ENCODE data around the gene GRIA3. TPM values are rescaled to one million over a fixed set of nuclear protein-coding genes. Genes with fewer than 3 reads are reported as not detected.
"Not testable (repeated sequence)": the region's sequence is repeated elsewhere in the genome, so short reads cannot be mapped to it uniquely, and the experiment has no call there.

GRIA3 gene
- total RNA-seq, 4 donors from 2014 or later, result 7.4 to 13.8 (median 12.4) TPM; not detected in 1

- intact Hi-C loops (cut with DNase I; ENCODE audit: low total_unique reads), result no loop called here
Observed at GRCh38 chrX:123493857-123494256, 309.8 kb downstream of the GRIA3 start.

GRCh38 chrX:123499787-123500186, 315.7 kb downstream of the GRIA3 start:
- no peaks in the 10 kb centered on the region for H3K9me3 ChIP-seq
- H3K27me3 ChIP-seq, result no peaks in the 10 kb centered on the region
- no peaks in the 10 kb centered on the region for H3K4me1 ChIP-seq
- intact Hi-C loops (cut with DNase I; ENCODE audit: low total_unique reads), result no loop called here
- no peak overlapping the region for H3K4me3 ChIP-seq
- TF ChIP-seq CTCF (IDR thresholded peaks at IDR 0.05), result no peak
- TF ChIP-seq POLR2A (IDR thresholded peaks at IDR 0.05), result no peak
- no peak overlapping the region for H3K27ac ChIP-seq
- no peaks in the 10 kb centered on the region for H3K36me3 ChIP-seq
- no peak for DNase-seq

More at GRCh38 chrX:123493857-123494256, 309.8 kb downstream of the GRIA3 start:
- Histone ChIP-seq H3K4me1 (no peaks in the 10 kb centered on the region), H3K36me3 (no peaks in the 10 kb centered on the region), H3K9me3 (no peaks in the 10 kb centered on the region), H3K27me3 (no peaks in the 10 kb centered on the region), H3K4me3 (no peak overlapping the region), H3K27ac (no peak overlapping the region)
- no peak for DNase-seq
- no peak for TF ChIP-seq CTCF (IDR thresholded peaks at IDR 0.05)
- TF ChIP-seq POLR2A (IDR thresholded peaks at IDR 0.05), result no peak

- Histone ChIP-seq H3K9me3 (no peaks in the 10 kb centered on the region), H3K4me1 (no peaks in the 10 kb centered on the region), H3K36me3 (no peaks in the 10 kb centered on the region), H3K27me3 (no peaks in the 10 kb centered on the region), H3K27ac (no peak overlapping the region), H3K4me3 (no peak overlapping the region)
- intact Hi-C loops (cut with DNase I; ENCODE audit: low total_unique reads), result no loop called here
- DNase-seq, result no peak
- TF ChIP-seq CTCF (IDR thresholded peaks at IDR 0.05) (no peak), POLR2A (IDR thresholded peaks at IDR 0.05) (no peak)
Observed at GRCh38 chrX:123504047-123504446, 320.0 kb downstream of the GRIA3 start.

GRCh38 chrX:123504630-123505270, 320.7 kb downstream of the GRIA3 start:
- TF ChIP-seq POLR2A (IDR thresholded peaks at IDR 0.05) (no peak), CTCF (IDR thresholded peaks at IDR 0.05) (no peak)
- intact Hi-C loops (cut with DNase I; ENCODE audit: low total_unique reads), result no loop called here
- H3K4me1 ChIP-seq, result no peaks in the 10 kb centered on the region
- no peaks in the 10 kb centered on the region for H3K36me3 ChIP-seq
- no peak overlapping the region for H3K4me3 ChIP-seq
- no peak overlapping the region for H3K27ac ChIP-seq
- no peaks in the 10 kb centered on the region for H3K9me3 ChIP-seq
- no peaks in the 10 kb centered on the region for H3K27me3 ChIP-seq
- DNase-seq, result no peak

GRCh38 chrX:123513585-123514278, 329.7 kb downstream of the GRIA3 start:
- Histone ChIP-seq H3K36me3 (no peaks in the 10 kb centered on the region), H3K27ac (no peak overlapping the region), H3K27me3 (no peaks in the 10 kb centered on the region), H3K9me3 (no peaks in the 10 kb centered on the region), H3K4me3 (no peak overlapping the region), H3K4me1 (no peaks in the 10 kb centered on the region)
- TF ChIP-seq POLR2A (IDR thresholded peaks at IDR 0.05), result no peak
- TF ChIP-seq CTCF (IDR thresholded peaks at IDR 0.05), result no peak
- intact Hi-C loops (cut with DNase I; ENCODE audit: low total_unique reads), result no loop called here
- DNase-seq, result no peak

GRCh38 chrX:123514279-123514640, 330.2 kb downstream of the GRIA3 start:
- intact Hi-C loops (cut with DNase I; ENCODE audit: low total_unique reads); DNase-seq; H3K27me3 ChIP-seq; H3K4me1 ChIP-seq; H3K9me3 ChIP-seq; H3K36me3 ChIP-seq; H3K27ac ChIP-seq; H3K4me3 ChIP-seq: not testable (repeated sequence)

All from uterus (tissue), 4 donors.